GM18505 (cell line): Measurements from ENCODE around the gene AARS1.
"Not testable (repeated sequence)": the region's sequence is repeated elsewhere in the genome, so short reads cannot be mapped to it uniquely, and the experiment has no call there.

Experiments
- ATAC-seq: cut with Tn5 transposase; IDR thresholded peaks from one replicate; pipeline ENCODE4 v1.9.1; 2021; ENCODE audit not compliant: unreplicated experiment
- POLR2A ChIP-seq: IDR thresholded peaks from 4 replicates; pipeline ENCODE4 v1.6.1; 2011; ENCODE audit warnings: borderline replicate concordance; ENCODE audit not compliant: insufficient read depth, insufficient read length; ENCODE audit errors: extremely low read depth

The AARS1 gene

DNA sequence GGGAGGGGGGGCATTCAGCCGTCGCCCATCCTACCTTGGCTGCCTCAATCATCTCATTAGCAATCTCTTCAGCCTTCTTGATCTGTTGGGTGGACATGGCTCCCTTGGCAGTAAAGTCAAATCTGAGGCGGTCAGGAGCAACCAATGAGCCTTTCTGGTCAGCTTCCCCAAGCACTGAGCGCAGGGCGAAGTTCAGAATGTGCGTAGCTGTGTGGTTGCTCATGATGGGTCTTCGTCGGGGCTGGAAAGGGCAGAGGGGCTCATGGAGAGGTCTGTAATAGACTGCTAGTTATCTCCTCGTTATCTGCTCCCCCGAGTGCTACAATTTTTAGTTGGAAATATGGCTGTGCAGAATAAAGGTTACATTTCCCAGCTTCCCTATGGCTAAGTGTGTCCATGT, 30.4 kb downstream of the AARS1 start:
- ATAC-seq = no peak
- TF ChIP-seq POLR2A = no peak

DNA sequence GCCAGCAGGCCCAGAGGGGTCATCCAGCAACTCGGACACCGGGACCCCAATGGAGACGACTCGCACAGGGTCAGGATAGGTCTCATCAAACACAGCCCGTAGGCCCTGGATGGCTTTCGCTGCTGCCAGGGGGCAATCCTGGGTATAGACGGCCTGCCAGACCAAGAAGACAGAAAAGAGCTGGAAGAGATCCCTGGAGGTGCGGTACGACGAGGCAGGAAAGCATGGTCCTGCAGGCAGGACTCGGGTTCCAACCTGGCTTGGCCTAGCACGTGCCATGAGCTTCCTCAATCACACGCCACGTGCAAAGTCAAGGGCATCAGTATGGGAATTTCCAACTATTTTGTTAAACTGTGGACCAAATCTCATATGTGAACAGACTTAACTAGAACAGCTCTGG, 31.2 kb downstream of the AARS1 start:
- TF ChIP-seq POLR2A = no peak
- no peak for ATAC-seq

DNA sequence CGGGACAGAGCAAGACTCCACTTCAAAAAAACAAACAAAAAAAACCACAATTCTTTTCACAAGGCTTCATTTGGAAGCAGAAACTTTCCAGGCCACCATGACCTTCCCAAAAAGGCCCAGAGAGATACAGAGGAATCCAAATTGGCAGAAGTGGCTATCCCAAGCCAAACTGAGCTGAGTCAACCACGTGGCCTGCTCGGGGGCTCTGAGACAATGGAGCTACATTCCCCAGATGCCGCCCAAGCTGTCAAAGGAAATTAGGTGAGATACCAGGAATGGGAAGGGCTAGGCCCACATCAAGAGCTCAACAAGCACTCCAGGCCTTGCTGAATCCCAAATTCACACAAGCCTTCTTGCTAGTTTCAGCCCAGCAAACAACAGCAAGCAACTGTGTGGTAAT, 31.9 kb downstream of the AARS1 start:
- no peak for TF ChIP-seq POLR2A
- no peak for ATAC-seq

DNA sequence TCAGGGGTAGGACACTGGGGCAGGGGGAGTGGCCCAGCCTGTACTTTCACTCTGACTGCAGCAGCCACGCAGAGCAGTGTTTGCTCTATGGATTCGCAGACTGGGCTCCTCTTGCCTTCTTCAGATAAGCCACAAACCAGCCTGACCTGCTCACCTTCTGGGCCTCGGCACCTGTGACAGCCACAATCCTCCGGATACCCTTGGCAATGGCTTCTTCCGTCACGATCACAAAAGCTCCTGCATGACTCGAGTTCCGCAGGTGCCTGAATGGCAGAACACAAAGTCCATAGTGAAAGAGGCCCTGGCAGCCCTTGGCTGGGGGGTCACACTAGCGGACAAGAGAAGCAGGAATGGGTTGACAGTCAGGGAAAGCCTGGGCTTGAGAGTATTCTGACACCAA, 33.7 kb downstream of the AARS1 start:
- no peak for ATAC-seq
- TF ChIP-seq POLR2A = no peak

DNA sequence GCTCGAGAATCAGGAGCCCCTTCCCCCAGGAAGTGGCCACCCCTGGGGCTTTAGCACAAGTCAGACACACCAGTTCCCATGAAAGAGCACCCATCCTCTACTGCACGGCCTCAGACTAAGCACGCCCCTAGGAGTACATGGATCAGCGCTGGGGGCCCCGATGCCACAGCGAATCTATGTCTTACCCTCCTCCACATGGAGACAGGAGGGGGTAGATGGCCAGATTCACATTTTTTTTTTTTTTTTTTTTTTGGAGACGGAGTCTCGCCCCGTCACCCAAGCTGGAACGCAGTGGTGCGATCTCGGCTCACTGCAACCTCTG, 34.4 kb downstream of the AARS1 start:
- ATAC-seq = no peak
- no peak for TF ChIP-seq POLR2A

DNA sequence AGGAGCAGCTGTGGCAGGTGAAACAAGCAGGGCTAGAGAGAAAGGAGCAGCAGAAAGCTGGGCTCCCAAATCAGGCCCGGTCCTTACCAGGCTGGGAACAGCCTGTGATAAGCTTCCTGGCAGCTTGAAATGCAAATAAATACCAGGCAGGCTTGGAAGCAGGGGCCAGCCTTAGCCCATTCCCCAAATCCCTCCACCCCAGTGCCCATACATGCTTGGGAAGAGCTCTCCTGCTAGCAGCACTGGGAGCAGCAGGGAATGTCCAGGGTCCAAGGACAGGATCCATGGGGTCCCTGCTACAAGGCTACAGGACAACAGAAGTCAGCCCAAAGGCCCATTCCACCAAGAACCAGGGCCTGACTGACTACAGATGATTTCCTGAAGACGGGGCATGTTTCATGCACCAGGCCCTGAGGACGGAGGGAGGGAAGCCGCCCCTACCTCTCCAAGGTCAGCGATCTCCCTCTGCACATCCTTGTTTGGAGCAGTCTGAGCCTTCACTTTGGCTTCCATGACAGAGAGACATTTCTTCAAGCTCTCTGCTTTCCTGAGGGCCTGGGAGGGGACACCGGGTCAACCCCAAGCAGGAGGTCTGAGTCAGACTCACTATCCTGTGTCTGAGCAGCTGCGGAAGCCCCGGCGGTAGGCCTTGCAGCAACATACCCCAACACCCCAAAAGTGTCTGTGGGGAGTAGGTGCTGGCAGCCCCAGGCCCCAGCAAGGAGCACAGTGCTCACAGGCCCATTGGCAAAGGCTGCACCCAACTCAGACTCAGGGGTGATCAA, 34.9 kb downstream of the AARS1 start:
- ATAC-seq = no peak
- no peak for TF ChIP-seq POLR2A

DNA sequence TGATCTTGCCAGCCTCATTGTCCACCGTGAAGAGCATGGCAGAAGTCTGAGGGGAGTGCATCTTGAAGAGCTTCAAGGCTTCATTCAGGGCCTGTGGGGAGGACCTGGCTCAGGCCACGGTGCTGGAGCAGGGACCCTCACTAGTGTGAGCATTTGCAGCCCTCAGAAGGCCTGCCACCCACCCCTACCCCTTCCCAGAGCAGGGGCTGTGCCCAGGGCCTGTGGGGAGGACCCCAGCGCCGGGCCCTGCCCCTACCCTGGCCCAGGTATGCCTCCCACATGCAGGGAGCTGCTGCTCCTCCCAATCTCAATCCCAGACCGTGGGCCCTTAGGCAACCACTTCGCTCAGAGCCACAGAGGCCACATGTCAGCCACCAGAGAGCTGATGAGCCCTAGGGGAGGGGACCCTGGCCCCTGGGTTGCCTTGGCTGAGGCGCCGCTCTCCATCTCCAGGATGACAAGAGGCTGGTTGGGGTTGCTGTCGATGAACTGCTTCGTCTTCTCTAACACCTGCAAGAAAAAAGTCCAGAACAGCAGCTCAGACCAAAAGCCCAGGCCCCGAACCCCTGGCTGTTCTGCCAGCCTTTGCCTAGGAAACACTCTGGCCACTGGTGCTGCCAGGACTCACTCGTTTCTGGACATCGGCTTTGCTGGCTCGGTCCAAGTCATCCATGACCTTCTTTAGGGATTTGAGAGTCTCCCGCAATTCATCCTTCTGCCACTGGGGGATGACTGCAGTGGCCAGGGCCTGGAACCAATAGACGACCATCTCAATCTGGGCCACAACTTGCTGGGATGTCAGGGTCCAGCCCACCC, 35.8 kb downstream of the AARS1 start:
- no peak for TF ChIP-seq POLR2A
- ATAC-seq = no peak

DNA sequence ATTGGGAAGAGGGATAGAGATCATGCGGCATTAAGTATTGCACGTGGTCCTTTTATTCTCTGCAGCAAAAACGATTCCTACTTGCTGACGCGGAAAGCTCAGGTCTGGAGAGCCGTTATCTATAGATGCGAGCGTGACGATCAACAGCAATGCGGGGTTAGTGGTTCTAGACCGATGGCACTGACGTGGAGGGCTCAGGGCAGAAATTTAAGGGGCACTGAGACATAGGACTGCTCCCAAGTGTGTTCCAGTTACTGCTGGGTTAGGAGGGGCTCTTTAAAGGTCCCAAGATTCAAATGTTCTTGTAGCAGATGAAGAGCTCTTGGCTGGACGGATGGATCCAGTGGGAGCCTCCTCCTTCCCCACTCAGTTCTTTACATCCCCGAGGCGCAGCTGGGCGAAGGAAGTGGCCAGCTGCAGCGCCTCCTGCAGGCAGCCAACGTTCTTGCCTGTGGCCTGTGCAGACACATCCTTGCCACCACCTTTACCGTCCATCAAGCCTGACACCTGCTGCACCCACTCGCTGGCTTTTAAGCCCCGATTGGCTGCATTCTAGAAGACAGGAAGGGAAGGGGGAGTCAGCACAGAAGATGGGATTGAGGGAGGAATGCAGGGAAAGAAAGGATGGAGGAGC, 36.8 kb downstream of the AARS1 start:
- ATAC-seq = no peak
- TF ChIP-seq POLR2A = no peak

DNA sequence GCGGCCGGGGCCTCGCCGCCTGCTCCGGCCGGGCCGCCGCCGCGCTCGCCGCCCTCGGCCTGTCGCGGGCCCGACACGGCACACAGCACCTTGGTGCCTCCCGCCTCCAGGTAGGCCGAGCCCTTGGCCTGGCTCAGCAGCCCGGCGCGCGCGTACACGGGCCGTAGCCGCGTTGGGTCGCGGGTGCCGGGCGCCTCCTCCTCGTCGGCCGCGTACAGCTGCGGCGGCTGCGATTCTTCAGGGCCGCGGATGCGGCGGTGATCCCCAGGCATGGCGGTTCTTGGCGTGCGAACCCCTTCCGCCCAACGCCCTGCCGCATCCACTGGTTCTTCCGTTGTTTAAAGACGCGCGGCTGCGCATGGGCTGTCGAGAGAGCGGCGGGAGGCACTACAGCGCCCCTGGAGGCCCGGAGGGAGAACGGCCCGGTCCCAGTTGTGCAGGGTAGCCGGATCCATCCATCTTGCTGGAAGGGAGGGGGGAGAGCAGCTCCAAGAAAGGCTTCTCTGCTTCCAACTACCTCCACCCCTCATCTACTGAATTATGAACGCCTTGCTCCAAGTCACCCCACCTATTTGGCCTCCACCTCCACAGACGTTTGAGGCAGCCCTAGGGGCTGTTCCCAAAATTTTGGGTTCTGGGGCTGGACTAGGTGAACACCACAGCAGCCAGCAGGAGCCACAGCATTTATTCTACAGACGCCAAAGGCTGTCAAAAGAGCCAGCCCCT, 37.5 kb downstream of the AARS1 start, which contains the start of gene EXOSC6:
EXOSC6 (minus strand) TSS at position 312 of the 726 bp plus-strand sequence; CDS start at position 272, 40 bp downstream.
- ATAC-seq = peak; percentile 76
- peak; percentile 89 for TF ChIP-seq POLR2A

DNA sequence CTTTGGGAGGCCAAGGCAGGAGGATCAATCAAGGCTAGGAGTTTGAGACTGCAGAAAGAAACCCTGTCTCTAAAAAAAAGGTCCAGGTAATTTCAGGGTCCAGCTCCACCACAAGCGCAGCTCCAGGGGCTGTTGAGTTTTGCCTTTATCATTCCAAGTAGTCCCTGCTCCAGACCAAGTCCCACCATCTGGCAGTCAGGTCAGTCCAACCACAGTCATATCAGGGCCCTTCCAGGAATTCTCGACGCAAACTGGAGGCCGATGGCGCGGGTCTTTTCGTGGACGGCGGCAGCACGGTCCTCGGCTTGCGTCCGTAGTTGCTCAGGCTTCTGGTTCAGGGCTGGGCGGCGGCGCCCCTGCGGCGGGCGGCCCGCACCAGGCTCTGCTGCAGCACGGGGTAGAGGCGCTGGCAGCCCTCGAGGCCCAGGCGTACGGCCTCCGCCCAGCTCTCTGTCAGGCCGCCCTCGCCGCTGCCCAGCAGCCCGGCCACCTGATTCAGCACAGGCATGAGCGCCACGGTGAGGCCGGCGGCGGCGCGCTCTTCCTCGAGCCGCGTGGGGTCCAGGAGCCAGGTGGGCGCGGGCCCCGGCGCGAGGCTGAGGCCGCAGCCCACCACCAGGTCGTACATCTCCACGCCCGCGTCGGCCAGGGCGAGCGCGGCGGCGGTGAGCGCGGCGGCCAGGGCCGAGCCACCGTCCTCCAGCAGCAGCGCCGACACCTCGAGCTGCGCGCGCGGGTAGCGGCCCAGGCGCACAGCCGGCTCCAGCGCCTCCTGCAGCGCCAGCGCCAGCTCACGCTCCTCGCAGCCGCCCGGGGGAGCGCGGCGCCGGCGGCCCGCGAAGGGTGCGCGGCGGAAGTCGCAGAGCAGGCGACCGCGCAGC, 38.3 kb downstream of the AARS1 start:
- TF ChIP-seq POLR2A = no peak
- ATAC-seq = peak; percentile 50

DNA sequence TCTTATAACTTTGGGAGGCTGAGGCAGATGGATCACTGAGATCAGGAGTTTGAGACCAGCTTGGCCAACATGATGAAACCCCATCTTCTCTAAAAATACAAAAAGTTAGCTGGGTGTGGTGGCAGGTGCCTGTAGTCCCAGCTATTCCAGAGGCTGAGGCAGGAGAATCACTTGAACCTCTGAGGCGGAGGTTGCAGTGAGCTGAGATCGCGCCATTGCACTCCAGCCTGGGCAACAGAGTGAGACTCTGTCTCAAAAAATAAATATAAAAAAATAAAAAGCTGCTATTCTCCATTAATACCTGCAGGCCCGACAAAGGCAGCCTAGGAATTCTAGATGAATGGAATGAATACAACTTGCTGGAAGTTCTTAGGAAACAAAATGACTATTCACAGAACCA, 39.6 kb downstream of the AARS1 start:
- ATAC-seq = not testable (repeated sequence)

DNA sequence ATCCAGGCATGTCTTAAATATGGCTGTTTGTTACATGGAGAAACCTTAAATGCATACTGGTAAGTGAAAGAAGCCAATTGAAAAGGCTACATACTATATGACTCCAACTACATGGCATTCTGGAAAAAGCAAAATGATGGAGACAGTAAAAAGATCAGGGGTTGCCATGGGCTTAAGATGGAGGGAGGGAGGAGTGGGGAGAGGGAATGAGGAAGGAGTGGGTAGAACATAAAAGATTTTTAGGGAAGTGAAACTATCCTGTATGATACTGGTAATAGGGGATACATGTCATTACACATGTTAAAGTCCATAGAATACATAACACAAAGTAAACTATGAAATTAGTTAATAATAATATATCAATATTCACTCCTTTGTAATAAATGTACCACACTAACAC, 50.5 kb downstream of the AARS1 start:
- not testable (repeated sequence) for ATAC-seq

DNA sequence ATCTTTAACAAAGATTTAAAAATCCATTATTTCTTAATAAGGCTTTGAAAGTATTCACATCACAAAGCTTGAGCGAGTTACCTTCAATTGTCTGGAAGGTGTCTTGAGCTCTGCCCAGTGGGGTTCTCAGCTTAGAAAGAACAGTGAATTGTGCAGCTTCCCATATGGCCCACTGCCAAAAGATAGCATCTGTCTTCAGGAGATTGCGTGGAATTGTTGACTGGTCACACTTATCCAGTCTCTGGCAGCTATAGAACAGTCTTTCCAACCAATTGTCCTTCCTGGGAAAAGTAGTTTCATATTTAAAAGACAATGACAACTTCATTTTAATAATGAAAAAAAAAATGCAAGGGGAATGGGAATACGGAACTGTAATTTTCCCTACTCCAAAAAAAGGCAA, 57.5 kb downstream of the AARS1 start:
- not testable (repeated sequence) for ATAC-seq

DNA sequence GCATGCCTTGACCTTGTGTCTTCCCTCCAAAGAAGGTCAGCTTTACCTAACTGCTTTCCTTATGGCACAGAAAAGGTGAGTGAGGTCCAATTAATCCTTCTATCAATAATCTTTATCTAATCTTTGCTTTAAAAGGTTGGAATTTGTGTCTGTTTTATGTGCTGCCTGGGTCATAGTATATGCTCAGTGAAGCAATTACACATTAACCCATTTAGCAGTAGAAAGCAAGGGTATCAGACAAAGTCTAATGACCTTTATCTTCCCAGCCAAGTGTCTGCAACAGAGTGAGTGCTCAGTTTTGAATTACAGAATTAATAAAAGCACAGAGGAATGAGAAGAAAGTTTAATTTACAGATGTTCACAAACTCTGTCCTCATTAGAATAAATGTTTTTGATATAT, 63.3 kb downstream of the AARS1 start:
- not testable (repeated sequence) for ATAC-seq

DNA sequence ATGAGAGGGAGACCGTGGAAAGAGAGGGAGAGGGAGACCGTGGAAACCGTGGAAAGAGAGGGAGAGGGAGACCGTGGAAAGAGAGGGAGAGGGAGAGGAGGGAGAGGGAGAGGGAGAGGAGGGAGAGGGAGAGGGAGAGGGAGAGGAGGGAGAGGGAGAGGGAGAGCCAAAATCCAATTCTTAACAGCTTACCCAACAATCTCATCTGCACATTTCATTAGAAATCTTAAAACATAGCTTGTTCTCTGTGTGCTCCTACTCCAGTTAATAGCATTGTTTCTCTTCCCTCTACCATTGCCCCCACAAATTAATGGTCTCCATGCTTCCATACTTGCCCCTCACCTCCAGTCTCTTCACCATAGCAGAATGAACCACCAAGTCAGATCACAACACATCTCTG, 63.9 kb downstream of the AARS1 start:
- not testable (repeated sequence) for ATAC-seq

DNA sequence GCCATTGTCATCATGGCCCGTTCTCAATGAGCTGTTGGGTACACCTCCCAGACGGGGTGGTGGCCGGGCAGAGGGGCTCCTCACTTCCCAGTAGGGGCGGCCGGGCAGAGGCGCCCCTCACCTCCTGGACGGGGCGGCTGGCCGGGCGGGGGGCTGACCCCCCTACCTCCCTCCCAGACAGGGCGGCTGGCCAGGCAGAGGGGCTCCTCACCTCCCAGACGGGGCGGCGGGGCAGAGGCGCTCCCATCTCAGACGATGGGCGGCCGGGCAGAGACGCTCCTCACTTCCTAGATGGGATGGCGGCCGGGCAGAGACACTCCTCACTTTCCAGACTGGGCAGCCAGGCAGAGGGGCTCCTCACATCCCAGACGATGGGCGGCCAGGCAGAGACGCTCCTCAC, 64.7 kb downstream of the AARS1 start:
- not testable (repeated sequence) for ATAC-seq

DNA sequence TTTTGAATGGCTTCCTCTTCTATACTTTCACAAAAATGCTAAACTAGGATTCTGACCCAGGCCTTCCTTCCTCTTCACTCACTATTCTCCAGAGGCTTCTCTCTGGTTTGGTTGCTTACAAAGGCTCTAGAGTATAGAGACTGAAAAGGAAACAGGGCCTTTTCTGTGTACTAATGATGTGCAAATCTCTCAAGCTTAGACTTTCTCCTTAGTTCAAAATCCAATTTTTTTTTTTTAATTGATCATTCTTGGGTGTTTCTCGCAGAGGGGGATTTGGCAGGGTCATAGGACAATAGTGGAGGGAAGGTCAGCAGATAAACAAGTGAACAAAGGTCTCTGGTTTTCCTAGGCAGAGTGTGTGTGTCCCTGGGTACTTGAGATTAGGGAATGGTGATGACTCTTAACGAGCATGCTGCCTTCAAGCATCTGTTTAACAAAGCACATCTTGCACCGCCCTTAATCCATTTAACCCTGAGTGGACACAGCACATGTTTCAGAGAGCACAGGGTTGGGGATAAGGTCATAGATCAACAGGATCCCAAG, 65.3 kb downstream of the AARS1 start:
- ATAC-seq = not testable (repeated sequence)

DNA sequence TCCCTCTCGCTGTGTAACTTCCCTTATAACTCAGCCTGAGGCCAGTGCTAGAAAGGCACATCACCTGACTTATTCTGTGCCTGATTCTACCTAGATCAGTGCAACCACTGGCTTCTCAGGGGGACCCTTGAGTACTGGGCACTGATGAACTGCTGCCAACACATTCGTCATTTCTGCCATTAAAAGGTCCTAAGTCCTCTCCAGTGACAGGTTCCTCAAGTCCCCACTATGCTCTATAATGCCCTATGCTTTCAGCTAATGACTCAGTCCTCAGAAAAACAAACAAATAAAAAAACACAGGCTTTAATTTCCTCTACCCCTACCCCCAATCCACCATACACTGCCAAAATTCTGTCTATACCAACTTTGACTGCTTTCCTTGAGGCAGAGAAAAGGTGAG, 66.1 kb downstream of the AARS1 start:
- not testable (repeated sequence) for ATAC-seq
